ENCODE measurements around the gene SLC39A11. TPM values are rescaled to one million over a fixed set of nuclear protein-coding genes. Genes with fewer than 3 reads are reported as not detected.
A peak's percentile ranks its signal among the peaks of the same experiment; 100 is the strongest.

SLC39A11 gene
- total and polyA plus RNA-seq, 2 of the 13 experiments (the other 11 are each of a cell fraction or from before 2014, with no cell fraction given): 17.2 to 31.5 TPM

- TF ChIP-seq ZMAT5 (CRISPR knock-in tag; IDR thresholded peaks at IDR 0.05; ENCODE audit: borderline replicate concordance, low read depth) (no peak), NFYC (CRISPR knock-in tag; IDR thresholded peaks at IDR 0.05) (no peak), ZNF282 (IDR thresholded peaks at IDR 0.05; ENCODE audit: partially characterized antibody) (no peak), MEIS1 (CRISPR knock-in tag; IDR thresholded peaks at IDR 0.05; ENCODE audit: borderline replicate concordance) (peak; percentile 72; the same call in 1 of the 2 replicates), ZNF354B (CRISPR knock-in tag; IDR thresholded peaks at IDR 0.05) (no peak), BCLAF1 (IDR thresholded peaks at IDR 0.05) (no peak), THAP11 (CRISPR knock-in tag; IDR thresholded peaks at IDR 0.05) (peak; percentile 56; the same call in 1 of the 2 replicates), ARNT (IDR thresholded peaks at IDR 0.05) (no peak), ELK4 (CRISPR knock-in tag; IDR thresholded peaks at IDR 0.05; ENCODE audit: borderline replicate concordance) (no peak), FOXA1 (IDR thresholded peaks at IDR 0.05) (no peak), FOXA1 (CRISPR knock-in tag; IDR thresholded peaks at IDR 0.05) (no peak; the same call in 1 of the 2 replicates), PAF1 (CRISPR knock-in tag; IDR thresholded peaks at IDR 0.05) (no peak), JDP2 (CRISPR knock-in tag; IDR thresholded peaks at IDR 0.05; ENCODE audit: borderline replicate concordance) (no peak), ZNF362 (CRISPR knock-in tag; IDR thresholded peaks at IDR 0.05; ENCODE audit: borderline replicate concordance) (peak; percentile 14; the same call in 1 of the 2 replicates), ZFP91 (CRISPR knock-in tag; IDR thresholded peaks at IDR 0.05; ENCODE audit: borderline replicate concordance) (no peak), ELF1 (CRISPR knock-in tag; IDR thresholded peaks at IDR 0.05) (no peak), IRF9 (CRISPR knock-in tag; IDR thresholded peaks at IDR 0.05; ENCODE audit: borderline replicate concordance) (no peak), HMGA1 (CRISPR knock-in tag; conservative IDR thresholded peaks at IDR 0.05) (no peak), GABPA (IDR thresholded peaks at IDR 0.05; ENCODE audit: low read depth, low read length) (no peak), GABPA (CRISPR knock-in tag; IDR thresholded peaks at IDR 0.05; ENCODE audit: low read depth) (no peak)
These were observed 120.1 kb downstream of the SLC39A11 start (continued) for GRCh38 chr17:72972263-72972951.

Data from HepG2 (cell line).